ENCODE results near the gene CLMP.
"Not testable (repeated sequence)": the region's sequence is repeated elsewhere in the genome, so short reads cannot be mapped to it uniquely, and the experiment has no call there.

CLMP gene

GRCh38 chr11:123059041-123059920, 135.8 kb downstream of the CLMP start:
- in situ Hi-C loops (cut with MboI; ENCODE audit: low sequenced_read_pairs), result not testable (repeated sequence)

GRCh38 chr11:123057661-123058305, 137.3 kb downstream of the CLMP start:
- in situ Hi-C loops (cut with MboI; ENCODE audit: low sequenced_read_pairs), result no loop called here

GRCh38 chr11:123056835-123057491, 138.1 kb downstream of the CLMP start:
- in situ Hi-C loops (cut with MboI; ENCODE audit: low sequenced_read_pairs), result no loop called here

- in situ Hi-C loops (cut with MboI; ENCODE audit: low sequenced_read_pairs), result no loop called here
These were observed 139.7 kb downstream of the CLMP start for GRCh38 chr11:123055191-123055901.

GRCh38 chr11:123054301-123055065, 140.6 kb downstream of the CLMP start:
- in situ Hi-C loops (cut with MboI; ENCODE audit: low sequenced_read_pairs), result no loop called here

- in situ Hi-C loops (cut with MboI; ENCODE audit: low sequenced_read_pairs), result no loop called here
These were observed 141.9 kb downstream of the CLMP start for GRCh38 chr11:123052901-123053721.

- in situ Hi-C loops (cut with MboI; ENCODE audit: low sequenced_read_pairs), result no loop called here
These were observed 143.4 kb downstream of the CLMP start for GRCh38 chr11:123051634-123052033.

GRCh38 chr11:123051146-123051545, 143.9 kb downstream of the CLMP start:
- in situ Hi-C loops (cut with MboI; ENCODE audit: low sequenced_read_pairs), result no loop called here

- in situ Hi-C loops (cut with MboI; ENCODE audit: low sequenced_read_pairs), result no loop called here
These were observed 147.1 kb downstream of the CLMP start for GRCh38 chr11:123047947-123048293.

GRCh38 chr11:123047266-123047946, 147.6 kb downstream of the CLMP start:
- in situ Hi-C loops (cut with MboI; ENCODE audit: low sequenced_read_pairs), result no loop called here

- in situ Hi-C loops (cut with MboI; ENCODE audit: low sequenced_read_pairs), result no loop called here
These were observed 148.4 kb downstream of the CLMP start for GRCh38 chr11:123046473-123047259.

- in situ Hi-C loops (cut with MboI; ENCODE audit: low sequenced_read_pairs), result no loop called here
These were observed 149.9 kb downstream of the CLMP start for GRCh38 chr11:123045101-123045500.

- in situ Hi-C loops (cut with MboI; ENCODE audit: low sequenced_read_pairs), result no loop called here
These were observed 153.9 kb downstream of the CLMP start for GRCh38 chr11:123041185-123041584.

GRCh38 chr11:123040111-123040432, 155.0 kb downstream of the CLMP start:
- in situ Hi-C loops (cut with MboI; ENCODE audit: low sequenced_read_pairs), result no loop called here

GRCh38 chr11:123035831-123036230, 159.2 kb downstream of the CLMP start:
- in situ Hi-C loops (cut with MboI; ENCODE audit: low sequenced_read_pairs), result no loop called here

- in situ Hi-C loops (cut with MboI; ENCODE audit: low sequenced_read_pairs), result no loop called here
These were observed 160.5 kb downstream of the CLMP start for GRCh38 chr11:123034597-123034996.

- in situ Hi-C loops (cut with MboI; ENCODE audit: low sequenced_read_pairs), result no loop called here
These were observed 161.2 kb downstream of the CLMP start for GRCh38 chr11:123033895-123034294.

GRCh38 chr11:123030517-123030916, 164.5 kb downstream of the CLMP start:
- in situ Hi-C loops (cut with MboI; ENCODE audit: low sequenced_read_pairs), result no loop called here

Measured in HL-60/S4 treated with retinoic acid at 250 ng/mL for 4 days and 3 days (cell line).